Inflammatory macrophage treated with lipopolysaccharide for 4 hours (primary cell): Measurements from ENCODE around the gene FPR2.

Experiments
- DNase-seq: peaks from one replicate; pipeline ENCODE4 v3.0.0-alpha.2; 2020

Gene FPR2

GRCh38 chr19:51807925-51808324 is 46.9 kb downstream of the FPR2 start:
- no peak for DNase-seq

DNA sequence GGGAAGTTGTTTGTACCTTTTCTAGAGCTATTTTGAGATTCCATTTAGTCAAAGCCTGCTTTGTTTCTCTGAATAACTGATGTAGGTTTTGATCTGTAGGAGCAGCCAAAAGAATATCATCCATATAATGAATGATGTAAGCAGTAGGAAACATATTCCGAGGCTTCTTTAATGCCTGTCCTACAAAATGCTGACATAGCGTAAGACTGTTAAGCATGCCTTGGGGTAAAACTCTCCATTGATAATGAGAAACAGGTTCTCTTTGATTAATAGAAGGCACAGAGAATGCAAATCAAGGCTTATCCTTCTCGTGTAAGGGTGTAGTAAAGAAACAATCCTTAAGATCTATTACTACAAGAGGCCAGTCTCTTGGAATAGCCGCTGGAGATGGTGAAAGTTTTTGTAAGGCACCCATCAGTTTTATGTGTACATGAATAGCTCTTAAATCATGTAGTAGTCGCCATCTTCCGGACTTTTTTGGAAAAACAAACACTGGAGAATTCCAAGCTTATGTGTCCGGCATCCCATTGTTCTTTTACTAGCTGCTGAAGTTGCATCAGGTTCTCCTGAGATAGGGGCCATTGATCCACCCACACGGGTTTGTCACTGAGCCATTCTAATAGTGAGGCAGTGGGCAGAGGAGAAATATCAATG is 47.5 kb downstream of the FPR2 start:
- no peak for DNase-seq

GRCh38 chr19:51809787-51810186 is 48.8 kb downstream of the FPR2 start:
- peak; percentile 80 for DNase-seq

GRCh38 chr19:51810223-51810622 is 49.2 kb downstream of the FPR2 start:
- peak; percentile 74 for DNase-seq

DNA sequence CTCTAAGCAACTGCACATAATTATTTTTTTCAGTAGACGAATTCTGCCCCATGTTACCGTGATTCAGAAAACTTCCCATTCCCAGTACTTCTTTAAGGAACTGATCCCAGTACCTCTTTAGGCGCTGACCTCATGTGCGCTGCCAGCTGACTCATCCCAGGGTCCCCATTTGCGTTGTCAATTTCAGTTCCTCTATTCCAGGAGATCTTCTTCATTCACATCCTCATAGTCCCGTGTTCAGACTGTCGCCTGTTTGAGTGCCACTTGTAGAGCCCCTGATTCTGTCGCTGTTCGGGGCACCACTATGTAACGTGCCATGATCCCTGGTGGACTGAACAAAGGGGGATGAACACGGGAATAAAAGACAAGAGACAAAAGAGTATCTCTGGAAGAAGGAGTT is 50.4 kb downstream of the FPR2 start:
- peak; percentile 99 for DNase-seq

GRCh38 chr19:51815043-51815442 is 54.1 kb downstream of the FPR2 start:
- DNase-seq, result peak; percentile 79

DNA sequence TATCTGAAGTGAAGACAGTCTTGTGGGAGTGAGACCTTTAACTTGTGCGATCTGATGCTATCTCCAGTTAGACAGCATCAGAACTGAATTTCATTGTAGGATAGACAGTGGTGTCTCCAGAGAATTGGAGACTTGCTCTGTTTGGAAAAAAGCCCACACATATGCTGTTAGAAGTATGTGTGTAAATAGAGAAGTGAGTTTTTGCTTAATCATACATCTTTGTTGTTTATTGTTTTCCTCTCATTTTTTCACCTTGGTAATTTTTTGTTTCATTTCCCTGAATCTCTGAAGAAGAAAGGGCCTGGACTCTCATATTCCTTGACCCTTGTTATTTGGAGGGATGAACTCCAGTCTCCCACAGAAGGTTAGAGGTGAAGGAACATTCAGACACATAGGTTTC is 55.7 kb downstream of the FPR2 start:
- DNase-seq, result peak; percentile 75

- DNase-seq, result peak; percentile 85
Measured at GRCh38 chr19:51820011-51820410, 59.0 kb downstream of the FPR2 start.
